GM19324 (cell line): ENCODE data around the gene CLTB.
"Not testable (repeated sequence)": the region's sequence is repeated elsewhere in the genome, so short reads cannot be mapped to it uniquely, and the experiment has no call there.

Experiments
- ATAC-seq: cut with Tn5 transposase; IDR thresholded peaks from one replicate; pipeline ENCODE4 v1.9.1; 2021; ENCODE audit warnings: mild to moderate bottlenecking, moderate library complexity; ENCODE audit not compliant: unreplicated experiment, low FRiP score

CLTB gene

GRCh38 chr5:176415952-176416924 is at the start of gene CLTB:
CLTB (minus strand) TSS chr5:176416539; CDS start chr5:176416363, 176 bp downstream.
- peak; percentile 91 for ATAC-seq

DNA sequence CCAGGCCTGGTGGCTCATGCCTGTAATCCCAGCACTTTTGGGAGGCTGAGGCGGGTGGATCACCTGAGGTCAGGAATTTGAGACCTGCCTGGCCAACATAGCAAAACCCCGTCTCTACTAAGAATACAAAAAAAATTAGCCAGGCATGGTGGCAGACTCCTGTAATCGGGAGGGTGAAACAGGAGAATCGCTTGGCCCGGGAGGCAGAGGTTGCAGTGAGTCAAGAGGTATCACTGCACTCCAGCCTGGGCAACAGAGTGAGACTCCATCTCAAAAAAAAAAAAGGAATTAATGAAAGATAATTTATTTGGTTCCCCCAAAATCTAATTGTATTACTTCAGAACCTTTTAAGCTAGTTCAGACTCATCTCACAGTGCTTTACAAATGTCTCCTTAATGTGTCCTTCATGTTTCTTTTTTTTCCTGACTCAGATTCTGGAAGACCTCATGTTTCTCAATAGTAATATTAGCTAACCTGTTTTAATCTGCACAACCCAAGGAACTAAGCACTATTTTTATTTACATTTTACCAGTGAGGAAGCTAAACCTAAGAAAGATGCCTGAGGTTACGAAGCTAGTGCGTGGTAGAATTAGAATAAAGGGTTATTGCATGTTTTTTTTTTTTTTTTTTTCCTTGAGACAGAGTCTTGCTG is 46.9 kb upstream of the CLTB start:
- no peak for ATAC-seq

GRCh38 chr5:176461349-176461748 is 45.0 kb upstream of the CLTB start:
- ATAC-seq: no peak

DNA sequence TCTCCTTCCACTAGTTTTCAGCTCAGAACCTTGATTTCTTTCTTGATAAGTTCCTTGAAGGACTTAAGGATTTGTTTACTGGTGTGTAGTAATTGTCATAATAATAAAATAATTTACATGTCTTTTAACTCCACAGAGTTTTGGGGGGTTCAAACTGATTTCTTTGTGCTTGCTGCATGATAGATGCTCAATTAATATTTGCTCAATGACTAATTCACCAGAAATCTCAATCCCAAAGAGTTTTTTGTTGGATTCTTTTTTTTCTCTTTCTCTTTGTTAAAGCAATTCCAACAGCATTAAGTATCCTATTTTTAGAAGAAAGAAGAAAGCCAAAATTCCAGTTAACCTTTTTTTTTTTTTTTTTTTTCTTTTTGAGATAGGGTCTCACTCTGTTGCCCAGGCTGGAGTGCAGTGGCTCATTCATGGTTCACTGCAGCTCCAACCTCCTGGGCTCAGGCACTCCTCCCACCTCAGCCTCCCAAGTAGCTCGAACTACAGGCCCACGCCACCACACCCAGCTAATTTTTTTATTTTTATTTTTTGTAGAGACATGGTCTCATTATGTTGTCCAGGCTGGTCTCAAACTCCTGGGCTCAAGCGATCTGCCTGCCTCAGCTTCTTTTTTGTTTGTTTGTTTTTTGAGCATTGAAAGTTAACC is 42.7 kb upstream of the CLTB start:
- ATAC-seq: no peak

DNA sequence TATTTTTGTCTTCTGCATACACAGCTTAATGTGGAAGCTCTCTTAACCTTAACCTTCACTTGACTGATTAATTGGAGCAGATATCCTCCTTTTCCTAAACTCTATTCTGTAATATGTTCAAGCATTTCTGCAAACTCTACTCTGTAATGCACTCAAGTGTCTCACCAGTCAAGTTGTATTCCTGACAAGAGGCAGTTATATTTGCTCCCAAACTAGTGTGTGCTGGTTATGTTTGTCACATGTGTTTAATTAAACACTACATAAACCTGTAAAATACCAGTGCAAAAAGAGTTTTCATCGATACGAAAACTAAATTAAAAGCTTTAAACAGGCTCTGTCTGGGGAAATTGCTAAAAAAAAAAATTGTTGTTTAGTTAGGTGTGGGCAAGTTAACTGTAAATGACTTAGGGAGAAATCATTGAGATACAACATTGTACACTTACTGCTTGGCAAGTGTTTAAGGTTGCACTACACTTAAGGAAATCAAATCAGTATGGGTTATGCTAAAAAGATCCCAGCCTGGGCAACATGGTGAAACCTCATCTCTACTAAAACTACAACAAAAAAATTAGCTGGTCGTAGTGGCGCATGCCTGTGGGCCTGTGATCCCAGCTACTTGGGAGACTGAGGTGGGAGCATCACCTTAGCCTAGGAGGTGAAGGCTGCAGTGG is 38.5 kb upstream of the CLTB start:
- no peak for ATAC-seq

DNA sequence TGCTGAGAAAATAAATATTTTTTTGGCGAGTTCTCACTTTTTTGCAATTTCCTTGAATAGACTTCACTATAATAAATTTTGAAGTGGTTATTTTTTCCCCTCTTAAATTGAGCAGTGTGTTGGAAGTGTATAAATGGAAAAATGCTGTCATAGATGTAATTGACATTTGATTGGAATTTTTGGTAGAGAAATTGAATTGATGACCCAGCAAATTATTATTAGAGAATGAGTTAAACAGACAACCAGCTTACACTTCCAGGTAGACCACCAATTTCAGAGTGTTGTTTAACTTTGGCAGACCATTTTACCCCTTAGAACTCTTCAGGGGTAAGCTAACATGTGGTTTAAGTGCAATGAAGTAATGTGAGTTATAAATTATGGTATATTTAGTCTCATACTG is 33.7 kb upstream of the CLTB start:
- no peak for ATAC-seq

- peak; percentile 98 for ATAC-seq
Observed at GRCh38 chr5:176447978-176448608, 31.8 kb upstream of the CLTB start, which contains the start of gene FAF2. FAF2 (plus strand) TSS chr5:176448385; CDS start chr5:176448408, 23 bp downstream.

DNA sequence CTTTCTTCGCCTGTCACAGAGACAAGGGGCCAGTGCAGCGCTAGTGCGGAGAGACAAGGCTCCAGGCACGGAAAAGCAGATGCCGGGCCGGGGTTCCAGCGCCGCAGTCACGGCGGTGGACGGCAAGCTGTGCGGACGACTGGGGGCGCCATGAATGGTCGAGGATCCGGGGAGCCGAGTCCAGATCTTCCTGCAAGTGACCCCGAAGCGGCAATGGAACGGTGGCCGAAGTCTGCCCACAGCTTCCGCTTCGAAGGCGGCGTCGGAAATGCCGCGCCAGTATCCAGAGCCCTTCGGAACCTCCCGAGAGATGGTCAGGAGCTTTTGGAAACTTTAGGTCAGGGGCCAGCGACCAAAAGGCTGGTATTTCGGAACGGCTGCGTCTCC is 31.2 kb upstream of the CLTB start:
- peak; percentile 26 for ATAC-seq

- no peak for ATAC-seq
Observed at GRCh38 chr5:176446884-176447590, 30.7 kb upstream of the CLTB start.

DNA sequence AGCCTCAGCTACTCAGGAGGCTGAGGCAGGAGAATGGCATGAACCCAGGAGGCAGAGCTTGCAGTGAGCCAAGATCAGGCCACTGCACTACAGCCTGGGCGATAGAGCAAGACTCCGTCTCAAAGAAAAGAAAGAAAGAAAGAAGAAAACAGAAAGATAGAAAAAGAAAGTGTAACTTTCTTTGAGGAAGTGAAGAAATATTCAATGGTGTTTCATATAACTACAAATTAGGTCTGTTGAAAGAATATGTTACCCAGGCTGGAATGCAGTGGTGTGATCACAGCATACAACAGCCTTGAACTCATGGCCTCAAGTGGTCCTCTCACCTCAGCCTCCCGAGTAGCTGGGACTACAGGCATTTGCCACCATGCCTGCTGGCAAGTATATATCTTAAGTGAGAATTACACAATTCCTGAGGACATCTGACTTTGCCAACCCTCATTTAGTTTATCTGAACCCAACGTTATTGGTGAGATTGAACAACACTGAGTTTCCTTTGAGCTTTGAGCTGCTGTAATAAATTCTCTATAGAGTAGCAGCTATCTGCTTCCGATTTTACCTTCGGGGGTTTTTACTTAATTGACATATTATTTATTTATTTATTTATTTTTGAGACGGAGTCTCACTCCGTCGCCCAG is 29.8 kb upstream of the CLTB start:
- ATAC-seq: no peak

DNA sequence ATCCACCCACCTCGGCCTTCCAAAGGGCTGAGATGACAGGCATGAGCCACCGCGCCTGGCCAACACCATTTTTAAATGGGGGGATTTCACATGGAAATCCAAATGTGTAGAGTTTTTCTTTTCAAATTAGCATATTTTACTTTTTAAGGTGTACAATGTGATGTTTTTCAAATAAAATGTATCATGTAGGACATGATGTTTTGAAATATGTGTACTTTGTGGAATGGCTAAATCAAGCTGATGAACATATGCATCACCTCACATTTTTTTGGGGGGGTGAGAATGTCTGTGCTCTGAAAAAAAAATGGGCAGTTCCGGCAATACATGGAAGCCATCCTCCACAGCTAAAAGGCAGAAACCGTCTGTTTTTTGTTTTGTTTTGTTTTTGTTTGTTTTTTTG is 28.4 kb upstream of the CLTB start:
- ATAC-seq: no peak

DNA sequence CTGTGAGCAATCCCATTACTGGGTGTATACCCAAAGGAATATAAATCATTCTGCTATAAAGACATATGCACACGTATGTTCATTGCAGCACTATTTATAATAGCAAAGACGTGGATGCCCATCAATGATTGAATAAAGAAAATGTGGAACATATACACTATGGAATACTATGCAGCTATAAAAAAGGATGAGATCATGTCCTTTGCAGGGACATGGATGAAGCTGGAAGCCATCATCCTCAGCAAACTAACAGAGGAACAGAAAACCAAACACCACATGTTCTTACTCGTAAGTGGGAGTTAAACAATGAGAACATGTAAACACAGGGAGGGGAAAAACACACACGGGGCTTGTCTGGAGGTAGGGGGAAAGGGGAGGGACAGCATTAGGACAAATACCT is 26.6 kb upstream of the CLTB start:
- not testable (repeated sequence) for ATAC-seq

- ATAC-seq: no peak
Observed at GRCh38 chr5:176441921-176442323, 25.6 kb upstream of the CLTB start.

GRCh38 chr5:176440927-176441706 is 24.8 kb upstream of the CLTB start:
- no peak for ATAC-seq

DNA sequence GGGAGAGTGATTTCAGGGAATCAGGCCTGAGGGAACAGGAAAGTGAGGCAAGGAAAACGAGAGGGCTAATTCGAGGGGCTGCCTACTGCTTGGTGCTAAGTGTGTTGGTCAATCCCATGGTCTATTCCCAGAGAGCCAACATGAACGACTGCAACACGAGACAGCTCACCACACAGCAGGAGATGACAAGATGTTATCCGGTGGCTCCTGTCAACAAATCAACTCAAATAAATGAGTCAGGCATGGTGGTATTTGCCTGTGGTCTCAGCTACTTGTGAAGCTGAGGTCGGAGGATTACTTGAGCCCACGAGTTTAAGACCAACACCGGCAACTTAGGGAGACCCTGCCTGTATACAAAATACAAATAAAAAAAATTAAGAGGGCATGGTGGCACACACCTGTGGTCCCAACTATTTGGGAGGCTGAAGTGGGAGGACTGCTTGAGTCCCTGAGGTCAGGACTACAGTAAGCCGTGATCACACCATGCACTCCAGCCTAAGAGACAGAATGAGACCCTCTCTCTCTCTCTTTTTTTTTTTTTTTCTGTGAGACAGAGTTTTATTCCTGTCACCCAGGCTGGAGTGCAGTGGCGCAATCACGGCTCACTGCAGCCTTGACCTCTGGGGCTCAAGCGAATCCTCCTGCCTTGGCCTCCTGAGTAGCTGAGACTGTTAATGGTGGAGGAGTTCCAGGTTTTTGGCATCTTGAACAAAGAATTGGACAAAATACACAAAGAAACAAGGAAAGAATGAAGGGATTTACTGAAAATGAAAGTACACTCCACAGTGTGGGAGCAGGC is 22.8 kb upstream of the CLTB start:
- no peak for ATAC-seq

DNA sequence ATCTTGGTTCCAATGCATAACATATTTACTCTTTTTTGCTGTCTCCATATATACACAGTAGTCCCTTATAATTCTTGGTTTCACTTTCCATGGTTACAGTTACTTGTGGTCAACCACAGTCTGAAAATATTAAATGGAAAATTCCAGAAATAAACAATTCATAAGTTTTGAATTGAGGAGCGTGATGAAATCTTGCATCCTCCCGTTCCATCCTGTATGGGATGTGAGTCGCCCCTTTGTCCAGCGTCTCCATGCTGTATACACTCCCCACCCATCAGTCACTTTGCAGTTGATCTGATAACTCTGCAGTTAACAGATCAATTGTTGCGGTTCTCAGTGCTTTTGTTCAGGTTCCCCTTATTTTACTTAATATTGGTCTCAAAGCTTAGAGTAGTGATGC is 20.3 kb upstream of the CLTB start:
- ATAC-seq: no peak

DNA sequence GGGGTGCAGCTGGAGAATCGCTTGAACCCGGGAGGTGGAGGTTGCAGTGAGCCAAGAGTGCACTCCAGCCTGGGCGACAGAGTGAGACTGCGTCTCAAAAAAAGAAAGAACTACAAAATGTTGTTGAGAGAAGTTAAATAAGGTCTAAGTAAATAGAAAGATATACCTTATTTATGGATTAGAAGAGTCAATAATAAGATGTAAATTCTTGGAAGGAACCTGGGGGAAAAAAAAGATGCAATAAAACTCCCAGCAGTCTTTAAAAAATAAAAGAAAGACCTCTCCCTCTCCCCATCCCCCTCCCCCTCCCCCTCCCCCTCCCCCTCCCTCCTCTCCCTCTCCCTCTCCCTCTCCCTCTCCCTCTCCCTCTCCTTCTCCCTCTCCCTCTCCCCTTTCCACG is 16.4 kb upstream of the CLTB start:
- ATAC-seq: no peak

DNA sequence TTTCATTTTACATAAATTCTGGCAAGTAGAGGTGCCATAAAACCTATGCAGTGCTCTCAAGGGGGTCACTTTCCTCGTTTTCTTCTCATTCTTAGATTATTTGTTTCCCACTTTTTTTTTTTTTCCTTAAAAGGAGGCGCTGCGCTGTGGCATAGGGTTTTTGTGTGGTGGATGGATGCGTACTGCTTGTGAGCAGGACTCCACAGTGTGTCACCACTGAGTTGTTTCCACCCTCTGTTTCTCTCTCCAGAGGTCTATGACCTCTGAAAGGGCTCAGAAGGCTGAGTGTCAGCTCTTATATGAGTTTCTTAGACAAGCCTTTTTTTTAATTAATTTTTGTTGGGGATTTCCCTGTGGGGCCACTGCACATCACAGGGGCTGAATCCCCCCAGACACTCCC is 13.6 kb upstream of the CLTB start:
- ATAC-seq: no peak
